Measurements from ENCODE around the gene FUOM. TPM values are rescaled to one million over a fixed set of nuclear protein-coding genes. Genes with fewer than 3 reads are reported as not detected.
A peak's percentile ranks its signal among the peaks of the same experiment; 100 is the strongest.

The FUOM gene
- total RNA-seq, 4 donors from 2014 or later, result 6.7 to 17.7 (median 12.5) TPM

DNA sequence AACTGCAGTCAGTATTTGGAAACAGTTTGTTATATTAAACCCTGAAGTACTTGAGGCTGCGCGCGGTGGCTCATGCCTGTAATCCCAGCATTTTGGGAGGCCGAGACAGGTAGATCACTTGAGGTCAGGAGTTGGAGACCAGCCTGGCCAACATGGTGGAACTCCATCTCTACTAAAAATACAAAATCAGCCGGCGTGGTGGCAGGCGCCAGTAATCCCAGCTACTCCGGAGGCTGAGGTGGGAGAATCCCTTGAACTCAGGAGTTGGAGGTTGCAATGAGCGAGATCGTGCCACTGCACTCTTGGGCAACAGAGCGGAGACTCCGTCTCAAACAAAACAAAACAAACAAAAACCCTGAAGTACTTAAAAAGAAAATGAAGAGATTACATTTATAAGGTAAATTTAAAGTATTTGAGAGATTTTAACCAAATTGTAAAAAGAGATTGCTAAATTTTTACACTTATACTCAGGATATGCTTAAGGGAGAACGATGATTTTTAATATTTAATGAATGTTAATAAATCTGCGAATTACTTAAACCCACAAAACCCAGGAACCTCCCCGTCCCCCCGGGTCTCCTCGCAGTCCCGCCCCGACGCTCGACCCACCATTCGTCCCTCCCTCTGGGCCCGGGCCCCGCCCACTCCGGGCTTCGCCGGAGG lies 35.7 kb upstream of the FUOM start:
- H3K4me3 ChIP-seq, result peak overlapping the region; percentile 62 to 84 (median 82)
- intact Hi-C loops (cut with DNase I), result no loop called here
- peaks cover 0 to 58% (median 6%) of the 10 kb centered on the region in 3 donors for H3K36me3 ChIP-seq
- H3K9me3 ChIP-seq, result no peaks in the 10 kb centered on the region
- WGBS, 2 donors, result 40 to 41% methylated on average over 22 of the region's 27 CpGs
- H3K27me3 ChIP-seq, result no peaks in the 10 kb centered on the region
- peaks cover 4 to 34% (median 12%) of the 10 kb centered on the region in 3 donors for H3K4me1 ChIP-seq
- DNase-seq, result no peak
- TF ChIP-seq, protein P1, sequence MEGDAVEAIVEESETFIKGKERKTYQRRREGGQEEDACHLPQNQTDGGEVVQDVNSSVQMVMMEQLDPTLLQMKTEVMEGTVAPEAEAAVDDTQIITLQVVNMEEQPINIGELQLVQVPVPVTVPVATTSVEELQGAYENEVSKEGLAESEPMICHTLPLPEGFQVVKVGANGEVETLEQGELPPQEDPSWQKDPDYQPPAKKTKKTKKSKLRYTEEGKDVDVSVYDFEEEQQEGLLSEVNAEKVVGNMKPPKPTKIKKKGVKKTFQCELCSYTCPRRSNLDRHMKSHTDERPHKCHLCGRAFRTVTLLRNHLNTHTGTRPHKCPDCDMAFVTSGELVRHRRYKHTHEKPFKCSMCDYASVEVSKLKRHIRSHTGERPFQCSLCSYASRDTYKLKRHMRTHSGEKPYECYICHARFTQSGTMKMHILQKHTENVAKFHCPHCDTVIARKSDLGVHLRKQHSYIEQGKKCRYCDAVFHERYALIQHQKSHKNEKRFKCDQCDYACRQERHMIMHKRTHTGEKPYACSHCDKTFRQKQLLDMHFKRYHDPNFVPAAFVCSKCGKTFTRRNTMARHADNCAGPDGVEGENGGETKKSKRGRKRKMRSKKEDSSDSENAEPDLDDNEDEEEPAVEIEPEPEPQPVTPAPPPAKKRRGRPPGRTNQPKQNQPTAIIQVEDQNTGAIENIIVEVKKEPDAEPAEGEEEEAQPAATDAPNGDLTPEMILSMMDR (IDR thresholded peaks at IDR 0.05), result no peak
- no peak for TF ChIP-seq POLR2A (IDR thresholded peaks at IDR 0.05)
- peak overlapping the region; percentile 88 to 92 (median 89) for H3K27ac ChIP-seq

DNA sequence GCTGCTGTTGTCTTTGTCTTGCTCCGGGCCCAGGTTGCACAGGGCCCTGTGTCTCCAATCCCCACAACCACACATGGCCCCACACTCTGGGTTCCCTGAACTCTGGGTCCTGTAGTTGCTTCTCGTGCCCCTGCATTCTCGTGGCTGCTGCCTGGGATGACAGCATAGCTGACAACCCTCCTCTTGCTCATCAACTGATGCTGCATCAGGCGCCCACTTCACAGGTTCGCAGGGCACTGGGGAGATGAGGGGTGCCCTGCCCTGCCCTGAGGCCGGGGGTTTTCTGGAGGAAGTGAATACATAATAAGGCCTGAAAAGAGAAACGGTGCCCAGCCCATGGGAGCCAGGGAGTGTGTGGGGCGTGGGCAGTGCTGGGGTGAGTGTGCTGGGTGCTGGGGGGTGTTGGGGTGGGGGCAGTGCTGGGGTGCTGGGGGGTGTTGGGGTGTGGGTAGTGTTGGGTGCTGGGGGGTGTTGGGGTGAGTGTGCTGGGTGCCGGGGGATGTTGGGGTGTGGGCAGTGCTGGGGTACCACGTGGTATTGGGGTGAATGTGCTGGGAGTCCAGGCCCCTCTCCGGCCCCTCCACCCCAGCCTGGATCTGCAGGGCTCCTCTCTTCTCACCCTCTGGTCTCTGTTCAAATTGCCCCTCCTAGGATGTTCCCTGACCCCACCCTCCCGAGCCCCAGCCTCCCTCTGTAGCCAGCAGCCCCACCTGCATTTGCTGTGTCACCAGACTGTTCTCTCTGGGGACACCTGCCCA lies 34.1 kb upstream of the FUOM start:
- intact Hi-C loops (cut with DNase I), result no loop called here
- Histone ChIP-seq H3K27me3 (no peaks in the 10 kb centered on the region), H3K4me3 (no peak overlapping the region), H3K27ac (no peak overlapping the region), H3K4me1 (peaks cover 4 to 34% (median 12%) of the 10 kb centered on the region in 3 donors), H3K9me3 (no peaks in the 10 kb centered on the region), H3K36me3 (peaks cover 0 to 47% (median 0%) of the 10 kb centered on the region in 3 donors)
- TF ChIP-seq POLR2A (IDR thresholded peaks at IDR 0.05), result no peak
- TF ChIP-seq, protein P1 (IDR thresholded peaks at IDR 0.05), result no peak
- 63 to 73% methylated on average over 2 to 8 of the region's 12 CpGs for WGBS, 2 donors
- DNase-seq, result no peak

DNA sequence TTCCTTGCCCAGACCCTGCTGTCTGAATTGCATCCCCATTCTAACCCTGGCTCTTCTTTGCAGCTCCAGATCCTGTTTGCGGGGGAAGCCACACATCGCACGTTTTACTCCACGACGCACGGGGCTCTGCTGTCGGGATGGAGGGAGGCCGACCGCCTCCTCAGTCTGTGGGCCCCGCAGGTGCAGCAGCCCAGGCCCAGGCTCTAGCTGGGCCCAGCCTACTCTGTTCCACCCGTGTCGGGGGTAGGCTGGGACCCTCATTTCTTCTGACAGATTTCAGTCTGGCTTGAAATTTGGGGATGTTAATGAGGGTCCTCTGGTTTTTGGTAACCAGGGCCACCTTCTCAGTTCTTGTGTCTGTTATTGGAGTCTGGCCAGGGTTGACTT lies 33.4 kb upstream of the FUOM start:
- 83 to 93% methylated on average over 8 to 12 of the region's 12 CpGs for WGBS, 2 donors
- no peaks in the 10 kb centered on the region for H3K27me3 ChIP-seq
- no peaks in the 10 kb centered on the region for H3K9me3 ChIP-seq
- no peak overlapping the region for H3K4me3 ChIP-seq
- no peak for DNase-seq
- TF ChIP-seq, protein P1 (IDR thresholded peaks at IDR 0.05), result no peak
- no peak for TF ChIP-seq POLR2A (IDR thresholded peaks at IDR 0.05)
- H3K27ac ChIP-seq, result no peak overlapping the region
- H3K4me1 ChIP-seq, result peaks cover 4 to 33% (median 12%) of the 10 kb centered on the region in 3 donors
- H3K36me3 ChIP-seq, result peaks cover 0 to 42% (median 0%) of the 10 kb centered on the region in 3 donors
- intact Hi-C loops (cut with DNase I), result no loop called here

DNA sequence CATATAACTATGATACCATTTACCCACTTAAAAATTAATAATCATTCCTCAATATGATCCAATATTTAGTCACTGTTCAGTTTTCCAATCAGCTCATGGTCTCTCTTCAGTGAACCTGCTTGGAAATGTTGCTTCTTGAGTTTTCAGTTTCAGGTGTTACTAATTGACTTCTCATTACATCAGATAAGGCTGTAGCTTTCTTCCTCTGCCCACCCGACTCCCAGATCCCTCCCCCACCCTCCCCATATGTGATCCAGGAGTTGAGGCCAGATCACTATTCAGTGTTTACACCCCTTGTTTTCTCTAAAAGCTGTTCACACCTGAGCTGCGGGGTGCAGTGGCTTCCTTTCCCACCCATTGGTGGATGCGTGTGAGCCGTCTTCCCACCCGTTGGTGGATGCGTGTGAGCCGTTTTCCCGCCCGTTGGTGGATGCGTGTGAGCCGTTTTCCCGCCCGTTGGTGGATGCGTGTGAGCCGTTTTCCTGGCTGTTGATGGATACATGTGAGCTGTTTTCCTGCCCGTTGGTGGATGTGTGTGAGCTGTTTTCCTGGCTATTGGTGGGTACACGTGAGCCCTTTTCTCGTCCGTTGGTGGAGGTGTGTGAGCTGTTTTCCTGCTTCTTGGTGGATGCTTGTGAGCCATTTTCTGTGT lies 32.9 kb upstream of the FUOM start:
- TF ChIP-seq, protein P1 (IDR thresholded peaks at IDR 0.05), result no peak
- TF ChIP-seq POLR2A (IDR thresholded peaks at IDR 0.05), result no peak
- Histone ChIP-seq H3K27ac (peak overlapping the region in 2 of 4 donors; percentile 74 to 80), H3K9me3 (no peaks in the 10 kb centered on the region), H3K36me3 (peaks cover 0 to 41% (median 0%) of the 10 kb centered on the region in 3 donors), H3K4me3 (no peak overlapping the region), H3K4me1 (peaks cover 4 to 28% (median 12%) of the 10 kb centered on the region in 3 donors), H3K27me3 (no peaks in the 10 kb centered on the region)
- WGBS, 2 donors, result 82 to 85% methylated on average over 15 to 17 of the region's 19 CpGs
- DNase-seq, result no peak
- intact Hi-C loops (cut with DNase I), result no loop called here
